HG03432 (cell line): ENCODE data around the gene MOGAT3.

Experiments
- ATAC-seq: cut with Tn5 transposase; IDR thresholded peaks from one replicate; pipeline ENCODE4 v1.9.1; 2021; ENCODE audit warnings: mild to moderate bottlenecking, moderate library complexity; ENCODE audit not compliant: unreplicated experiment

The MOGAT3 gene

DNA sequence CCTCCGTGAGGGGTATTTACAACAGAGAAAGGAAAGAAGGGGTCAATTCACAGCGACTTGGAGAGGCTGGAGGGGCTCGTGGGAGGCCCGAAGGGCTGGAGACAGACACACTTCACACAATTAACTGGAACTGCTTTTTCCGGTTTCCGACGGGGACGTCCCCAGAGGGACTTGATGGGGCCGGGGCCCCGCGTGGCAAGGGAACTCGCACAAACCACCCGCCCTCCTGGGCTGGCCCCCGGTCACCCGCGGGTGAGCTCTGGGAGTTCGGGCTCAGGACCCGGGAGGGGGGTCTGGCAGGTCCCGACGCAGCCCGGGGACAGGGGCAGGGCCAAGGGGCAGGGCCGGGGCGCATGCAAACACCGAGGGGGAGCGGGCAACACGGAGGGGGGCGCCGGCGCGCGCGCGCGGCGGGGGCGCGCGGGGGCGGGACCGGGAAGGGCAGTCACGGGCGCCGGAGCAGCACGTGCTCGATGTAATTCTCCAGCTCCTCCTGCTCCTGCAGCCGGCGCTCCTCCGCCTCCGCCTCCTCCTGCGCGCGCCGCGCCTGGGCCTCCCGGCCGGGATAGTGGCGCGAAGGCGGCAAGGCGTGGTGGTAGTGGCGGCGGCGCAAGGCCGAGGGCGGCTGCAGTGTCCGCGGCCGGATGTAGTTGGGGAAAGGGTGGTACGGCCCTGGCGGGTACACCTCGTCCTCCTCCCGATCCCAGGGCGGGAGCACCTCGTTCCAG is 38.1 kb downstream of the MOGAT3 start:
- no peak for ATAC-seq

GRCh38 chr7:101161692-101162471 is 39.0 kb downstream of the MOGAT3 start:
- no peak for ATAC-seq

- no peak for ATAC-seq
Observed at GRCh38 chr7:101160910-101161309, 39.9 kb downstream of the MOGAT3 start.

DNA sequence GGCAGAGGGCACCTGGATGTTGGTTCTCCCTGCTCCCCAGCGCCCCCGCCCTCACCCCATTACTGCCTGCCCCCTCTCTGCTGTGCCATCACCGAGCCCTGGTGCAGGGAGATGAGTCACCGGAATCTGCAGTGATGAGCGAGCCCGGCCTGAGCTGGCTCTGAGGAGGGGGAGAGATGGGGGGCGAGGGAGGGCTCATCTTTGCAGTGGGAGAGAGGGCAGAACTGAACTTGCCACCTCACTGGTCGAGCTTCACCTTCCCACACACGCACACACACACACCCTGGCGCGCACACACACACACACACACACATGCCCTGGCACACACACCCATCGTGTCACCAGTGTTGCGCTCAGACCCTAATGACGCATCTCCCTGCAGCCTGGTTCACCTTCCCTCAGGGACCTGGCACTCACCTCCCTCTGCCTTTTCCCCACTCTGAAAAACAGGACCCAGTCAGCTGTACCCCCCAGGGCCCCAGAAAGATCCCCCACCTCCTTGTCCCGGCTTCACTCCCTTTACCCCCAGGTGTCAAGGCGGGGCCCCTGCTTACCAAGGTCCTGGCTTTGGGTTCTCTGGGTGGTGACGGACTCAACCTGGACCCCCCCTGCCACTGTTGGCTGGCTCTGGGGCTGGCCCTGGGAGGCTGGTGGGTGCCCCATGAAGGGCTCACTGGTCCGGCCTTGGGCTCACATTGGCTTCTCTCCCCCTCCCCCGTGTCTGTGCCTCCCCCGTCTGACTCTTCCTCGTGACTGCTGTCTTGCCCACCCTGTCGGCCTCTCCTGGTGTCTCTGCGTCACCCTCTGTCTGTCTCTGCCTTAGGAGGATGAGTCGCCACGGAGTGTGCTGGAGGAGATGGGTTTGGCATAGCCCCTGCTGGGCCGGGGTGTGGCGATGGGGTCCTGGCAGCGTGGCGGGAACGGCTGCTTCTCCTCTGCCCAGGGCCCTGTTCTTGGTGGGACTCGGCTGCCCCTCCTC is 40.9 kb downstream of the MOGAT3 start:
- no peak for ATAC-seq

DNA sequence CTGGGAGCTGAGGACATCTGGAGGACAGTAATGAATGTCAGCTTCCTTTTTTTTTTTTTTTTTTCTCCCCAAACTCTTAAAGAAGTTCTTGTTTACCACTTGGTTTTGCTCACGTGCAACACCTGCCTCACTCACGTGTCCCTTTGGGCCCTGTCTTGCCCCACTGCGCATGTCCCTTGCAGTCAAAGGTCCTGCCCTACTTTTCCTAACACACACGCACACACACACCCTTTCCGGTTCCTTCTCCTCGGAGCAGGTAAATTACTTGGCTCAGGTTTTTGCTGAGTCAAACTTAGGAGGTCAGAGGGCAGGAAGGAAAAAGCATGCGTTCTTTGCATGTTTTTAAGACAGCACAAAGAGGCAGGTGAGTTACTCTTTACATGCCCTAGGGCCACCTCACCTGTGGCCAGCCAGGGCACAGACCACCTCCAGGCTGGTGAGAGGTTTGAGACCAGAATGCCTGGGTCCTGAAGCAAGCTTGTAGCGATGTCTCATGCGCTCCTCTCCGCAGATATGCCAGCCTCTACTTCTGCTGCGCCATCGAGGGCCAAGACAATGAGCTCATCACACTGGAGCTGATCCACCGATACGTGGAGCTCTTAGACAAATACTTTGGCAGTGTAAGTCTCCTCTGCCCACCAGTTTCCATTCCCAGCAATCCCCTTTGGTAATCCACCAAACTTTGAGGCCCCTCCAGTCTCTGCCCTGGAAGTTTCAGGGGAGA is 43.8 kb downstream of the MOGAT3 start:
- ATAC-seq, result no peak

GRCh38 chr7:101156277-101156676 is 44.6 kb downstream of the MOGAT3 start:
- ATAC-seq, result no peak

- ATAC-seq, result no peak
Observed at GRCh38 chr7:101155303-101155702, 45.5 kb downstream of the MOGAT3 start.

- ATAC-seq, result peak; percentile 28
Observed at GRCh38 chr7:101154693-101155102, 46.1 kb downstream of the MOGAT3 start.

DNA sequence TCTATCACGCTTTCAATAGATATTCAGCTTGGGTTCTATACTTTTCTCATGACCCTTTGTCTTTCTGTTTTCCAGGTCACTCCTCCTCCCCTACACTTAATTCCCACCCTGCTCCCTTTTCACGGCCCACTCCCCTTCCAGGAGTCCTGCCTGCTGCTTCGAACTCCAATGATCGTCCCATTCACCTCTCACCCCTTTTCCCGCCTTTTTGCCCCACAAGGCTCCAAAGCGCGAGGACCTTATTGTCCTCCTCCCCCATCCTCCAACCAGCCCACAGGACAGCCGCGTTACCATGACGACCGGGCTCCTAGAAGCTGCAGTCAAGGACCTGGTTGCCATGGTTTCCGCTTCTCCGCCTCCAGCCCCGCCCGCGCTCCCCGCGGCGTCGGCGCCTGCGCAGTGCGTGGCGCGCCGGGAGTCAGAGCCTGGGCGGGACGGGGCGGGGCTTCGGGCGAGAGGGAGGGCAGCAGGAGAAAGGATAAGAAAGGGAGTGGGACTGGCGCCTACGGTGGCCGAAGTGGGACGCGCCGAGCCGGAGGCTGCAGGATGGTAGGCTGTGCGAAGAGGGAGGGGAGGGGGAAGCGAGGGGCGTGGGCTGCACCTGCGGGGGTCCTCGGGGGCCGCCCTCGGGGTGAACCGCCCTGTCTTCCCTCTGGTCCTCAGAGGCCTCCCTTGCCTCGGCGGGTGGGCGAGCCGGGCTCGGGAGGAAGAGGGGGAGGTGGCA is 46.7 kb downstream of the MOGAT3 start, which contains the start of gene AP1S1:
TSS of gene AP1S1 (plus strand) at position 508 of the 724 bp plus-strand sequence. CDS start at position 547, 39 bp downstream.
- peak; percentile 83 for ATAC-seq

DNA sequence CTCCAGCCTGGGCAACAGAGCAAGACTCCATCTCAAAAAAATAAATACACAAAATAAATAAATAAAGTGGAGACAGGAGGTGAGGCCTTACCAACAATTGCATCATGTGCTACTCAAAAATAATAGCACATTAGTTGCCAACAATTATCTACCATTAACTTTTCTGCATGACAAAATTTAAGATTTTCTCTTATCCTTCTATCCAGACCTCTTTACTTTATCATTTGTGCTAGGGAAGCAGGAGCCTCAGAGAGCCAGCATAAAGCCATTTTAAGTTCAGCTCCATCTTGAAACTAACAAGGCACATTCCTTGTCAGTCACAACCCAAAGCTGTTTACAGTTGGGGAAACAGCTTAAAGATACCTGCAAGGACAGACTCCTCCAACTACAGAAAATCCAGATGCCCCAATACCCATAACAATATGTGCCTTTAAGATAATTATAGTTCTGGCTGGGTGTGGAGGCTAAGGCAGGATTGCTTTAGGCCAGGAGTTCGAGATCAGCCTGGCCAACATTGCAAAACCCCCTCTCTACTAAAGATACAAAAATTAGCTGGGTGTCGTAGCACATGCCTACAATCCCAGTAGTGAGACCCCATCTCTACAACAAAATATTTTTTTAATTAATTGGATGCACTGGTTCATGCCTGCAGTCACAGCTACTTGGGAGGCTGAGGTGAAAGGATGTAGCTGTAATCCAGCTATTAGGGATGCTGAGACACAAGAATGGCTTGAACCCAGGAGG is 48.8 kb downstream of the MOGAT3 start:
- no peak for ATAC-seq
